Bronchial epithelial cell (primary cell): ENCODE results near the gene FAM217B. TPM values are rescaled to one million over a fixed set of nuclear protein-coding genes. Genes with fewer than 3 reads are reported as not detected.

ENCODE experiments used
- DNase-seq: peaks from one replicate; pipeline ENCODE4 v3.0.0-alpha.2; 2010; ENCODE audit warnings: low read depth
- FAIRE-seq: peaks from 2 replicates; lab custom pipeline; 2011; peaks lifted over from hg19 to GRCh38; lab: Jason Lieb, UNC
- H3K27me3 ChIP-seq: 2 replicates; pipeline ENCODE4 v1.5.1; 2011; ENCODE audit warnings: low read length; ENCODE audit not compliant: control insufficient read depth, insufficient read depth
- H3K36me3 ChIP-seq: 2 replicates; pipeline ENCODE4 v1.5.1; 2011; ENCODE audit warnings: low read length; ENCODE audit not compliant: control insufficient read depth, insufficient read depth
- H3K4me3 ChIP-seq: 2 replicates; pipeline ENCODE4 v1.5.1; 2011; ENCODE audit warnings: mild to moderate bottlenecking, low read depth, low read length, control low read depth
- total RNA-seq: library from RNA; depleted of rRNA; stranded (reverse); fragments of >200 nt; gene quantifications from 2 replicates; pipeline ENCODE4 v1.2.1, GENCODE V29; 2014
- TF ChIP-seq, protein P1 (sequence below): IDR thresholded peaks from 2 replicates; pipeline ENCODE4 v1.5.1; 2011; ENCODE audit warnings: mild to moderate bottlenecking, moderate library complexity, low read length, control low read depth, inconsistent platforms; ENCODE audit not compliant: insufficient read depth, severe bottlenecking

FAM217B gene
- total RNA-seq, 1 donor from 2014 or later = 4.5 TPM

DNA sequence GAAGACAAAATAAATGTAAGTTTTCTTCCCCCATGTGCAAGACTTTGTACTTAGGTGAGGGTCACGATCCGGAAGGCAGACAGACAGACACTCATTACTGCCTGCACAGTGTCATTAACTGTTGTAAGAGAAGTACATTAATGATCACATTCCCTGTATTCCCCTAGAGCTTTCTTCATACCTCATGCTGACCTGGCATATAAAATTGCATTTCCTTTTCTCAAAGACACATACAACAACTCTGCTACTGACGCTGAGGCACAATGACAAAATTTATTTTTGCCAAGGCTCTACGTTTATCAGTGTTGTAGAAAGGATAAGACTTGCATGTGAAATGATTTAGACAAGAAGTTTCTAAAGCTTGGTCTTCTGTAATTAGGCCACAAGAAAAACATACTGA lies 3.8 kb upstream of the FAM217B start:
- no peaks in the 10 kb centered on the region for H3K27me3 ChIP-seq
- no peak overlapping the region for H3K4me3 ChIP-seq
- TF ChIP-seq, protein P1, sequence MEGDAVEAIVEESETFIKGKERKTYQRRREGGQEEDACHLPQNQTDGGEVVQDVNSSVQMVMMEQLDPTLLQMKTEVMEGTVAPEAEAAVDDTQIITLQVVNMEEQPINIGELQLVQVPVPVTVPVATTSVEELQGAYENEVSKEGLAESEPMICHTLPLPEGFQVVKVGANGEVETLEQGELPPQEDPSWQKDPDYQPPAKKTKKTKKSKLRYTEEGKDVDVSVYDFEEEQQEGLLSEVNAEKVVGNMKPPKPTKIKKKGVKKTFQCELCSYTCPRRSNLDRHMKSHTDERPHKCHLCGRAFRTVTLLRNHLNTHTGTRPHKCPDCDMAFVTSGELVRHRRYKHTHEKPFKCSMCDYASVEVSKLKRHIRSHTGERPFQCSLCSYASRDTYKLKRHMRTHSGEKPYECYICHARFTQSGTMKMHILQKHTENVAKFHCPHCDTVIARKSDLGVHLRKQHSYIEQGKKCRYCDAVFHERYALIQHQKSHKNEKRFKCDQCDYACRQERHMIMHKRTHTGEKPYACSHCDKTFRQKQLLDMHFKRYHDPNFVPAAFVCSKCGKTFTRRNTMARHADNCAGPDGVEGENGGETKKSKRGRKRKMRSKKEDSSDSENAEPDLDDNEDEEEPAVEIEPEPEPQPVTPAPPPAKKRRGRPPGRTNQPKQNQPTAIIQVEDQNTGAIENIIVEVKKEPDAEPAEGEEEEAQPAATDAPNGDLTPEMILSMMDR = no peak
- DNase-seq (no peak), FAIRE-seq (no peak)
- no peaks in the 10 kb centered on the region for H3K36me3 ChIP-seq

DNA sequence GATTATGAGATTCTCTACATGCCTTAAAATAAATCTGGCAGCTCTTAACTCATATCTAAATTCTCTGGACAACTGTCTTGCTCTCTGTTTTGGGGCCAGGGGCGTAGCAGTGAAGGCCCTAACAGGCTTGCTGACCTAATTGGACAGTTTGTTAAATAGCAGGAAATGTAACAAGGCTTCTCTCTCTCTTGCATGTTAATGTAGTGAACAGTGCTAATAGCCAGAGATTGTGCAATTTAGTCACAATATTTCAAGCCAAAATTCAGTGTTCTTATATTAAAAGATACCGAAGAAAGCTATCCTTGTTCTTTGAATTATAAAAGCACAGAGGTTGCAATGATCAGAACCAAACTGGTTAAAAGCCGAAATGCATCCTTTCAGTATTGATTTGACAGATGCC lies 3.0 kb upstream of the FAM217B start:
- no peak for DNase-seq
- Histone ChIP-seq H3K27me3 (no peaks in the 10 kb centered on the region), H3K4me3 (no peak overlapping the region), H3K36me3 (no peaks in the 10 kb centered on the region)
- FAIRE-seq = no peak
- TF ChIP-seq, protein P1 = no peak

DNA sequence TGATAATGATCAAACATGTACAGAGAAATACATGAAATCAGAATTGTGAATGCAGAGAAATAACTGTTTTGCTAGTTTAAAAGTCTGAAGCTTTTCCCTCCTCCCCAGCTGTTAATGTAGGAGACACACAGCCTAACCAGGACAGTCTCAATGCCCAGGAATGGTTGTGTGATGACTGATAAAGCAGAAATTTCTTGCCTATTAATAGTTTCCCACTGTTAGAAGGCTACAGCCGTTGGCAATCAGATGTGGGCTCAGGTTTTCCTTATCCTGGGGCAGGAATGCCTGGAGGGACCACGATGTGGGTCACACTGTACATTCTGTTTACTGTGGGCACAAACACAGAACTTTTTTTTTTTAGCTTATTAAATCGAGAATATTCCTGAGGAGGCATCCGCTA lies 2.0 kb upstream of the FAM217B start:
- TF ChIP-seq, protein P1 = no peak
- DNase-seq (peak; percentile 42), FAIRE-seq (no peak)

DNA sequence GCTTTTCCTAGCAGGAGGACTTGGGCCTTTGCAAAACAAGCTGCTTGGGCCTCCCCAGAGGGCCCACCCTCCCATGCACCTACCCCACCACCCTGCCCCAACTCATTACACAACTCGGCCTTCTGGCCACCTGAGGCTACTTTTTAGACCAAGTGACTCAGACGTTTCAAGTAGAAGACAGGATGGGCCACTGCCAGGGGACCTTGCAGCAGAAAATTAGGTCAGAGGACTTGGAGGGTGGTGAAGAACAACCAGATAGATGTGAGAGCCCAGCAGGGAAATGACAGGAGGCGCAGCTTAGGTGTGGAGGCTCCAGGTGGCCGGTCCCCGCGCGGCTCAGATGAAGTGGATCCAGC lies 1.5 kb upstream of the FAM217B start:
- Histone ChIP-seq H3K36me3 (no peaks in the 10 kb centered on the region), H3K27me3 (no peaks in the 10 kb centered on the region), H3K4me3 (peak overlapping the region; percentile 81)
- TF ChIP-seq, protein P1 = no peak
- DNase-seq = no peak
- no peak for FAIRE-seq

More for the DNA sequence above, 2.0 kb upstream of the FAM217B start:
- H3K4me3 ChIP-seq = no peak overlapping the region
- no peaks in the 10 kb centered on the region for H3K36me3 ChIP-seq
- H3K27me3 ChIP-seq = no peaks in the 10 kb centered on the region

DNA sequence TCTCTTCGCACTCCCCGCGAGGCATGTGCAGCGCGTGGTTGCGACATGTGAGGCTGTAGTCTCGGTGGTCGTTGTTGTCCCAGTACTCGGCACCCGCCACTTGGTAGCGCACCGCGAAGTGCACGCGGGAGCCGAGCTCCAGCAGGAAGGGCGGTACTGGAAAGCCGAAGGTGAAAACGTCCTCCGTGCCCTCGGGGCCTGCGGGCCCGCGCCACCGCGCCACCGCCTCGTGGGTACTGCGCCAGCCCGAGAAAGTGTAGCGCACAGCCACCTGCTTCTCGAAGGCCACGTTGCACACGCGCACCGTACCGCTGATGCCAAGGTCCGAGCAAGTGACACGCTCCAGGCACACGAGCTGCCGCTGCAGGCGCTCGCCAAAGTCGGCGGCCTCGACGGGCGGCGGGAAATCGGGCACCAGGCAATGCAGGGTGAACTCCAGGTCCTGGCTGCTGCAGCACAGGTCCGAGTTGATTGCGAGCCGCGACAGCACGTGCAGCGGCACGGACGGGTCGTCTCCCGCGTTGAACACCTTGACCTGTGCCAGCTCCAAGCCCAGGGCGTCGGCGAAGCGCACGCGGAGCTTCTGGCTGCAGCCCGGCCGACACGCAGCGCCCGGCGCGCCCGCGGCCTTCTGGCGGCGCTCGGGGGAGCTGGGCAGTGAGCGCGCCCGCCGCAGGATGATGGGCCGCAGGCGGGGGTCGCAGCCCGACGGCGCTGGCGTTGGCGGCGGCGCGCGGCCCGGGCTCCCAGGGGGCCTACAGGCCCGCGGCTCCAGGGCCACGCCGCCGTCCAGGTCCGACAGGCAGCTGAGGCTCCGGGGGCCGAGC lies 924 bp upstream of the FAM217B start:
- H3K36me3 ChIP-seq = no peaks in the 10 kb centered on the region
- FAIRE-seq (no peak), DNase-seq (no peak)
- TF ChIP-seq, protein P1 = no peak
- no peaks in the 10 kb centered on the region for H3K27me3 ChIP-seq
- peak overlapping the region; percentile 81 for H3K4me3 ChIP-seq

DNA sequence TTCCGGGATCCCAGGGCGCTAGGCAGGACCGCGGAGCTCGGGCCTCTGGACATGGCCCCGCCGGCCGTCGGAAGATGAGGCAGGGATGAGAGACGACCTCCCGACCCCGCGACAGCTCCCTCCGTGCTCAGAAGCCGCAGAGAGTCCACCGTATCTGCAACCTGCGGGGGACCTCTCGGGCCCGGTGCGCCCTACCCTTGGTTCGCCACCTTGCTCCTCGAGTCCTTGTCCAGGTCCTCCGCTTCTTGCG lies 385 bp upstream of the FAM217B start:
- DNase-seq (no peak), FAIRE-seq (no peak)
- Histone ChIP-seq H3K36me3 (no peaks in the 10 kb centered on the region), H3K4me3 (peak overlapping the region; percentile 81), H3K27me3 (no peaks in the 10 kb centered on the region)
- TF ChIP-seq, protein P1 = no peak
